AG09309 (cell line): ENCODE data around the gene TMEM51.

Experiments
- DNase-seq: peaks from one replicate; pipeline ENCODE4 v3.0.0-alpha.2; 2010; ENCODE audit warnings: low read depth
- H3K4me3 ChIP-seq: 2 replicates; pipeline ENCODE4 v1.5.1; 2011; ENCODE audit warnings: mild to moderate bottlenecking, low read depth, low read length, moderate library complexity; ENCODE audit not compliant: control insufficient read depth
- TF ChIP-seq, protein P1 (sequence below): IDR thresholded peaks from 2 replicates; pipeline ENCODE4 v1.5.1; 2011; ENCODE audit warnings: mild to moderate bottlenecking, low read depth, low read length, inconsistent platforms; ENCODE audit not compliant: insufficient read depth, control insufficient read depth; ENCODE audit errors: missing control alignments

Gene TMEM51

DNA sequence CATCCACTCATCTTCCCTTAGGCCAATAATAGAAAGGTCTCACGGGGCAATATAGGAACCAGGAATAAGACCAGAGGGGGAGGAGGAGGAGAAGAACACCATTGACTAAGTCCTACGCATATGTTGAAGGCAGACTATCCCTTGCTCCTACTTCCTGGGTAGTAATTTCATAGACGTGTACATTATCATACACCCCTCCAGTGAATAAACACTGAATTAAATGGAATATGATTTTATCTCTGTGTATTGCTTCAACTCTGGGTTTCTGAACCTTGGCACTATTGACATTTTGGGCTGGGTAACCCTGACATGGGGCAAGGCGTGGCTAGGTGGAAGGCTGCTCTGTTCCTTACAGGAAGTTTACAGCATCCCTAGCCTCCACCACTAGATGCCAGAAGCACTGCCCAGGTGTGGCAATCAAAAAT, 76.2 kb downstream of the TMEM51 start:
- H3K4me3 ChIP-seq = no peak overlapping the region
- TF ChIP-seq, protein P1, sequence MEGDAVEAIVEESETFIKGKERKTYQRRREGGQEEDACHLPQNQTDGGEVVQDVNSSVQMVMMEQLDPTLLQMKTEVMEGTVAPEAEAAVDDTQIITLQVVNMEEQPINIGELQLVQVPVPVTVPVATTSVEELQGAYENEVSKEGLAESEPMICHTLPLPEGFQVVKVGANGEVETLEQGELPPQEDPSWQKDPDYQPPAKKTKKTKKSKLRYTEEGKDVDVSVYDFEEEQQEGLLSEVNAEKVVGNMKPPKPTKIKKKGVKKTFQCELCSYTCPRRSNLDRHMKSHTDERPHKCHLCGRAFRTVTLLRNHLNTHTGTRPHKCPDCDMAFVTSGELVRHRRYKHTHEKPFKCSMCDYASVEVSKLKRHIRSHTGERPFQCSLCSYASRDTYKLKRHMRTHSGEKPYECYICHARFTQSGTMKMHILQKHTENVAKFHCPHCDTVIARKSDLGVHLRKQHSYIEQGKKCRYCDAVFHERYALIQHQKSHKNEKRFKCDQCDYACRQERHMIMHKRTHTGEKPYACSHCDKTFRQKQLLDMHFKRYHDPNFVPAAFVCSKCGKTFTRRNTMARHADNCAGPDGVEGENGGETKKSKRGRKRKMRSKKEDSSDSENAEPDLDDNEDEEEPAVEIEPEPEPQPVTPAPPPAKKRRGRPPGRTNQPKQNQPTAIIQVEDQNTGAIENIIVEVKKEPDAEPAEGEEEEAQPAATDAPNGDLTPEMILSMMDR = no peak
- no peak for DNase-seq

DNA sequence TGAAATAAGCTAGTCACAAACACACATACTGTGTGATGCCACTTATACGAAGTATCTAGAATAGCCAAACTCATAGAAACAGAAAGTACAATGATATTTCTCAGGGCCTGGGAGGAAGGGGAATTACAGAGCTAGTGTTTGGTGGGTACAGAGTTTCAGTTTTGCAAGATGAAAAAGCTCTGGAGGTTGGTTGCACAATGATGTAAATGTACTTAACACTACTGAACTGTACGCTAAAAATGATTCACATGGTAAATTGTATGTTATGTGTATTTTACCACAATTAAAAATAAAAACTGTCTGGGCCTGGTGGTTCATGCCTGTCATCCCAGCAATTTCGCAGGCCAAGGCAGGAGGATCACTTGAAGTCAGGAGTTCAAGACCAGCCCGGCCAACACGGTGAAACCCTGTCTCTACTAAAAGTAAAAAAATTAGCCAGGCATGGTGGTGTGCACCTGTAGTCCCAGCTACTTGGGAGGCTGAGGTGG, 78.2 kb downstream of the TMEM51 start:
- no peak overlapping the region for H3K4me3 ChIP-seq
- TF ChIP-seq, protein P1 = no peak
- no peak for DNase-seq

DNA sequence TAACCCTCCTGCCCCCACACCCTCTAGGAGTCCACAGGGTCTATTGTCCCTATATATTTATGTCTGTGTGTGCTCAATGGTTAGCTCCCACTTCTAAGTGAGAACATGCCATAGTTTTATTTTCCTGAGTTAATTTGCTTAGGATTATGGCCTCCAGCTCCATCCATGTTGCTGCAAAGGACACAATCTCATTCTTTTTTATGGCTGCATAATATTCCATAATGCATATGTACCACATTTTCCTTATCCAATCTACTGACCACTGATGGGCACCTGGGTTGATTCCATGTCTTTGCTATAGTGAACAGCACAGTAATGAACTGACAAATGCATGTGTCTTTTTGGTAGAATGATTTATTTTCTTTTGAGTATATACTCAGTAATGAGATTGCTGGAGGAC, 80.1 kb downstream of the TMEM51 start:
- no peak for DNase-seq
- H3K4me3 ChIP-seq = no peak overlapping the region
- TF ChIP-seq, protein P1 = no peak

DNA sequence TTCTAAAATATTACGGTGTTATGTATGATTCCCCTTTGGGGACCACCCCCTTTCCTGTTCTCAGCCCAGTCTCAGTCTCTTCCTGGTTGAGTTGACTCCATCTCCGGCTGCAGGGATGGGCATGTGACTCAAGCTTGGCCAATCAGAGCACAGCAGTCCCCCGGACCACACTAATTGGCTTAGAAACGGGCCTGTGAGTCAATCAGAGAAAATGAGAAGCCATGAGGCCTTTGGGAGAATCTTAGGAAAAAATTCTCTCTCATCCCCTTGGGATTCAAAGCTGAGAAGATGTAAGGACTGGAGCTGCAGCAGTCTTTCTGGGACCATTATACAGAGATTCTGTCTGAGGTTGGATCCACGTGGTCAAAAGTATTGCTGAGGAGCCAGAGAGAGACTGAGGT, 82.8 kb downstream of the TMEM51 start:
- TF ChIP-seq, protein P1 = no peak
- DNase-seq = no peak
- no peak overlapping the region for H3K4me3 ChIP-seq

DNA sequence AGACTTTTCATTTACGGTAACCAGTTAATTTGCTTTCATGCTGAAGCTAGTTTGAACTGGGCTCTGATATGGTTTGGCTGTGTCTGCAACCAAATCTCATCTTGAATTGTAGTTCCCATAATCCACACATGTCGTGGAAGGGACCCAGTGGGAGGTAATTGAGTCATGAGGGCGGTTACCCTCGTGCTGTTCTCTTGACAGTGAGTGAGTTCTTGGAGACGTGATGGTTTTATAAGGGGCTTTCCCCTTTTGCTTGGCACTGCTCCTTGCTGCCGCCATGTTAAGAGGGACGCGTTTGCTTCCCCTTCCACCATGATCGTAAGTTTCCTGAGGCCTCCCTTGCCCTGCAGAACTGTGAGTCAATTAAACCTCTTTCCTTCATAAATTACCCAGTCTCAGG, 83.2 kb downstream of the TMEM51 start:
- TF ChIP-seq, protein P1 = no peak
- no peak for DNase-seq
- H3K4me3 ChIP-seq = no peak overlapping the region

DNA sequence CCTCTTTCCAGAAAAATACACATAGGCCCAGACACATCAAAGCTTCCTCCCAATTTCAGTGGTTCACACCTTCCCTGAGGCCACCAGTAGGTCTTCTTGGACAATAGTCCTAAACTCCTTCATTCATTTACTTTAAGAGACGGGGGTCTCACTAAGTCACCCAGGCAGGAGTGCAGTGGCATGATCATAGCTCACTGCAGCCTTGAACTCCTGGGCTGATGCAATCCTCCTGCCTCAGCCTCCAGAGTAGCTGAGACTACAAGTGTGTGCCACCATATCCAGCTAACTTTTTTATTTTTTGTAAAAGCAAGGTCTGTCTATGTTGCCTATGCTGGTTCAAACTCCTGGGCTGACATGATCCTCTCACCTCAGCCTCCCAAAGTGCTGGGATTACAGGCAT, 85.2 kb downstream of the TMEM51 start:
- TF ChIP-seq, protein P1 = no peak
- no peak overlapping the region for H3K4me3 ChIP-seq
- DNase-seq = no peak

DNA sequence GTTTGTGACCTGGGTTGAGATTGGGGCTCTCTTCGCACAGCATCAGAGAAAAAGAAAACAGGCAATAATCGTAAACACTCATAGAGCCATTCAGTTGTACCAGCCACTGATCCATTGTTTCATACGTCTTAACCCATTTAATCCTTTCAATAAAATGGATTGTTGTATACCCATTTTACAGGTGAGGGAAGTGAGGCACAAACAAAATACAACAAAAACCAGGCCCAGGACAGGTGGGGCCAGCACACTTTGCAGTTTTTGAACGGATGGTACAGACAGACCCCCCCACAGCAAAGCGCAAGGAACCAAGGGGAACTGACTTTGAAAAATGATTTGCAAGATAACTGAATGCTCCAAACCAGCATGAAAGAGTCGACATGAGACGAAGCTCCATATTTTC, 89.2 kb downstream of the TMEM51 start:
- no peak for DNase-seq
- TF ChIP-seq, protein P1 = no peak
- no peak overlapping the region for H3K4me3 ChIP-seq
